GM12878 (cell line): Measurements from ENCODE around the gene AGAP1. TPM values are rescaled to one million over a fixed set of nuclear protein-coding genes. Genes with fewer than 3 reads are reported as not detected.

Experiments
- ATAC-seq: fragments of 200-7000 bp; cut with Tn5 transposase; 3 replicates; pipeline ENCODE4 v1.9.1; 2020; ENCODE audit warnings: mild to moderate bottlenecking, moderate library complexity
- BruUV-seq: library from RNA; stranded (reverse); fragments of 400-500 nt; replicated peaks from 2 replicates; lab custom pipeline; 2021; lab: Mats Ljungman, UMichigan
- CTCF ChIA-PET: fragments of 300-600 bp; sonication (Branson Sonifier 250); formaldehyde crosslinking; extraction: SDS; loops from one replicate; lab custom pipeline; 2021; ENCODE audit warnings: inconsistent platforms; lab: Yijun Ruan, JAX
- POLR2A ChIA-PET: fragments of 350-600 bp; formaldehyde crosslinking; extraction: SDS; loops from one replicate; lab custom pipeline; 2021; ENCODE audit warnings: inconsistent platforms; lab: Charles Lee
- RAD21 ChIA-PET: fragments of 300-600 bp; sonication (Branson Sonifier 250); formaldehyde crosslinking; loops from one replicate; lab custom pipeline; 2023; ENCODE audit warnings: antibody characterized with exemption; ENCODE audit not compliant: unreplicated experiment; lab: Charles Lee
- SMC1A ChIA-PET: fragments of 300-600 bp; sonication (Branson Sonifier 250); formaldehyde crosslinking; loops from one replicate; lab custom pipeline; 2023; ENCODE audit not compliant: unreplicated experiment, uncharacterized antibody; lab: Charles Lee
- DNase-seq: peaks from one replicate; pipeline ENCODE4 v3.0.0-alpha.2; 2011; ENCODE audit warnings: low read depth, low spot score
- FAIRE-seq: peaks from 3 replicates; lab custom pipeline; 2011; peaks lifted over from hg19 to GRCh38; lab: Jason Lieb, UNC
- H2AFZ ChIP-seq: 2 replicates; pipeline ENCODE4 v1.6.0; 2011; ENCODE audit warnings: low read depth, low read length, control low read depth; ENCODE audit not compliant: control insufficient read depth
- H3K27ac ChIP-seq: 2 replicates; pipeline ENCODE4 v1.5.1; 2011; ENCODE audit warnings: control low read depth; ENCODE audit not compliant: control insufficient read depth, insufficient read depth
- H3K27me3 ChIP-seq, 2 experiments: replicated peaks in 1 of 2; 2 replicates each; pipeline versions ENCODE4 v1.6.0 to v1.6.1; 2011; ENCODE audit warnings: low read length in 1 of 2; ENCODE audit not compliant: control insufficient read depth in 2 of 2, insufficient read depth in 2 of 2
- H3K36me3 ChIP-seq, 2 experiments: 2 replicates each; pipeline ENCODE4 v1.5.1; 2011; ENCODE audit warnings: low read length in 1 of 2; ENCODE audit not compliant: control insufficient read depth in 2 of 2, insufficient read depth in 2 of 2
- H3K4me1 ChIP-seq: 2 replicates; pipeline ENCODE4 v1.6.1; 2011; ENCODE audit warnings: mild to moderate bottlenecking, low read length, moderate library complexity, mixed read lengths; ENCODE audit not compliant: control insufficient read depth, insufficient read depth
- H3K4me2 ChIP-seq: 2 replicates; pipeline ENCODE4 v1.6.0; 2011; ENCODE audit warnings: control low read depth; ENCODE audit not compliant: control insufficient read depth, insufficient read depth
- H3K4me3 ChIP-seq: fragments of 200-600 bp; sonication (generic); 2 replicates; pipeline ENCODE4 v1.5.1; 2016
- H3K79me2 ChIP-seq: 2 replicates; pipeline ENCODE4 v1.6.0; 2011; ENCODE audit warnings: low read length; ENCODE audit not compliant: control insufficient read depth, insufficient read depth
- H3K9ac ChIP-seq: 2 replicates; pipeline ENCODE4 v1.8.0; 2011; ENCODE audit warnings: low read length, control low read depth, mixed read lengths; ENCODE audit not compliant: control insufficient read depth, insufficient read depth
- H3K9me3 ChIP-seq: replicated peaks from 3 replicates; pipeline ENCODE4 v1.5.1; 2011; ENCODE audit warnings: mild to moderate bottlenecking, low read length; ENCODE audit not compliant: control insufficient read depth, insufficient read depth
- H4K20me1 ChIP-seq: 2 replicates; pipeline ENCODE4 v1.6.0; 2011; ENCODE audit not compliant: control insufficient read depth, insufficient read depth
- ATF3 ChIP-seq: IDR thresholded peaks from 2 replicates; pipeline ENCODE4 v1.6.1; 2011; ENCODE audit warnings: low read depth, mild to moderate bottlenecking, low read length, moderate library complexity, borderline replicate concordance; ENCODE audit errors: extremely low read depth
- ATF7 ChIP-seq: fragments of 450-650 bp; IDR thresholded peaks from 2 replicates; pipeline ENCODE4 v1.6.1; 2016; ENCODE audit warnings: low read depth, mild to moderate bottlenecking
- CBX3 ChIP-seq: fragments of 200-600 bp; sonication (generic); IDR thresholded peaks from 2 replicates; pipeline ENCODE4 v1.6.1; 2016; ENCODE audit warnings: low read depth, borderline replicate concordance
- CHD2 ChIP-seq: IDR thresholded peaks from 2 replicates; pipeline ENCODE4 v1.6.1; 2011; ENCODE audit warnings: low read depth, low read length, improper control_type of control experiment, borderline replicate concordance
- CREB1 ChIP-seq: IDR thresholded peaks from 2 replicates; pipeline ENCODE4 v1.6.1; 2012; ENCODE audit warnings: low read depth, mild to moderate bottlenecking, inconsistent platforms
- DPF2 ChIP-seq: fragments of 450-650 bp; IDR thresholded peaks from 2 replicates; pipeline ENCODE4 v1.6.1; 2017; ENCODE audit warnings: mild to moderate bottlenecking
- FOS ChIP-seq: IDR thresholded peaks from 3 replicates; pipeline ENCODE4 v1.6.1; 2011; ENCODE audit warnings: borderline replicate concordance; ENCODE audit not compliant: insufficient read length; ENCODE audit errors: extremely low read depth
- FOXM1 ChIP-seq: IDR thresholded peaks from 2 replicates; pipeline ENCODE4 v1.6.1; 2012; ENCODE audit warnings: low read depth, mild to moderate bottlenecking, inconsistent platforms, low read length, moderate library complexity
- MEF2B ChIP-seq: fragments of 450-650 bp; IDR thresholded peaks from 2 replicates; pipeline ENCODE4 v1.6.1; 2018; ENCODE audit warnings: mild to moderate bottlenecking, moderate library complexity; ENCODE audit not compliant: partially characterized antibody, poor library complexity, severe bottlenecking
- MYB ChIP-seq: fragments of 150-350 bp; IDR thresholded peaks from 2 replicates; pipeline ENCODE4 v1.6.1; 2014; ENCODE audit warnings: mild to moderate bottlenecking, low read depth, low read length, borderline replicate concordance
- POU2F2 ChIP-seq: IDR thresholded peaks from 3 replicates; pipeline ENCODE4 v1.6.1; 2011; ENCODE audit warnings: low read depth, mild to moderate bottlenecking, low read length, borderline replicate concordance
- RCOR1 ChIP-seq: conservative IDR thresholded peaks from 2 replicates; pipeline ENCODE4 v1.6.1; 2012; ENCODE audit warnings: low read depth, low read length, improper control_type of control experiment
- RELB ChIP-seq: fragments of 450-650 bp; IDR thresholded peaks from 2 replicates; pipeline ENCODE4 v1.6.1; 2017; ENCODE audit warnings: low read depth, mild to moderate bottlenecking, moderate library complexity
- SIX5 ChIP-seq: IDR thresholded peaks from 2 replicates; pipeline ENCODE4 v1.6.1; 2011; ENCODE audit warnings: mild to moderate bottlenecking, low read depth, low read length, moderate library complexity; ENCODE audit not compliant: severe bottlenecking
- SKIL ChIP-seq: fragments of 450-650 bp; IDR thresholded peaks from 2 replicates; pipeline ENCODE4 v1.6.1; 2017; ENCODE audit warnings: mild to moderate bottlenecking, low read depth, inconsistent platforms; ENCODE audit not compliant: poor library complexity, severe bottlenecking
- SMAD1 ChIP-seq: fragments of 450-650 bp; IDR thresholded peaks from 2 replicates; pipeline ENCODE4 v1.6.1; 2018; ENCODE audit warnings: mild to moderate bottlenecking, low read depth; ENCODE audit not compliant: partially characterized antibody
- SUPT20H ChIP-seq: IDR thresholded peaks from 2 replicates; pipeline ENCODE4 v1.6.1; 2011; ENCODE audit warnings: low read depth, mild to moderate bottlenecking, low read length, moderate library complexity, borderline replicate concordance; ENCODE audit not compliant: control insufficient read depth
- TBL1XR1 ChIP-seq: IDR thresholded peaks from 2 replicates; pipeline ENCODE4 v1.6.1; 2012; ENCODE audit warnings: low read depth, low read length, improper control_type of control experiment
- WGBS: methylation state at CpG from one replicate; pipeline ENCODE4 v1.1.6; 2016; ENCODE audit warnings: low lambda C conversion rate; ENCODE audit not compliant: insufficient replicate concordance, insufficient coverage; ENCODE audit errors: missing lambda C conversion rate; 5-methylcytosine and 5-hydroxymethylcytosine counted together
- in situ Hi-C: fragments of 300-500 bp; cut with MboI; formaldehyde crosslinking; loops from 9 replicates; pipeline ENCODE4 v1.14.3; 2018; ENCODE audit warnings: mixed read lengths
- intact Hi-C: fragments of 100-400 bp; cut with micrococcal nuclease; formaldehyde crosslinking; loops from one replicate; pipeline ENCODE4 v1.14.2; 2022; ENCODE audit not compliant: unreplicated experiment
- polyA plus RNA-seq, 11 experiments: library from polyadenylated mRNA; depleted of rRNA in 4 of 11; unstranded in 6 of 11; stranded (reverse) in 5 of 11; fragments of >200 nt; fragmentation: Nextera tagmentation in 4 of 11; fragmentation: Illumina TruSeq in 1 of 11; extraction: Ambion mirVana in 4 of 11; extraction: Trizol in 1 of 11; gene quantifications; 1 replicate in 1 of 11; 2 replicates in 10 of 11; pipeline versions ENCODE4 v1.2.1 to v1.2.3, GENCODE V29; 2011 to 2016; ENCODE audit warnings: inconsistent platforms in 2 of 11, missing spikeins in 2 of 11, low read depth in 1 of 11
- total RNA-seq, 4 experiments: library from RNA; depleted of rRNA in 3 of 4; stranded (reverse); fragments of >200 nt in 3 of 4; fragmentation: Illumina TruSeq in 1 of 4; extraction: Trizol in 1 of 4; gene quantifications; 2 replicates each; pipeline versions ENCODE4 v1.2.1 to v1.2.3, GENCODE V29; 2013 to 2021

The AGAP1 gene
- total and polyA plus RNA-seq, 10 of the 15 experiments (the other 5 are each of a cell fraction or from before 2014, with no cell fraction given), result 0.05 to 0.15 (median 0.06) TPM; not detected in 7

- Histone ChIP-seq H3K4me2 (no peak overlapping the region), H3K9ac (no peak overlapping the region), H3K27ac (no peak overlapping the region)
- CTCF ChIA-PET, result interaction anchor here (1.1 kb wide), 1 partner anchor 107 kb away, joined by 4 read pairs; no protein-coding TSS in a partner anchor
- 46% methylated on average over 12 of the region's 12 CpGs for WGBS
- SMC1A ChIA-PET, result no interaction called here
- no peak for TF ChIP-seq ATF7
- no peak for TF ChIP-seq TBL1XR1
- no peak for TF ChIP-seq CBX3
- TF ChIP-seq SKIL, result no peak
- TF ChIP-seq POU2F2, result no peak
- TF ChIP-seq FOS, result no peak
- TF ChIP-seq FOXM1, result no peak
- no peak for TF ChIP-seq MYB
- TF ChIP-seq CREB1, result no peak
- no peak for TF ChIP-seq RCOR1
- TF ChIP-seq SMAD1, result no peak
- no peak for TF ChIP-seq CHD2
- TF ChIP-seq MEF2B, result no peak
- no peak for TF ChIP-seq DPF2
- no peak for TF ChIP-seq ATF3
- TF ChIP-seq SUPT20H, result no peak
- TF ChIP-seq RELB, result no peak
- no peak for TF ChIP-seq SIX5
- TF ChIP-seq, all 136 proteins: peak for 0
- RAD21 ChIA-PET, result no interaction called here
- no peaks in the 10 kb centered on the region for H3K79me2 ChIP-seq
- in situ Hi-C loops (no loop called here), intact Hi-C loops (no loop called here)
- no peaks in the 10 kb centered on the region for H3K9me3 ChIP-seq
- no peak for ATAC-seq
- no peaks in the 10 kb centered on the region for H3K36me3 ChIP-seq
- POLR2A ChIA-PET, result no interaction called here
- H4K20me1 ChIP-seq, result no peaks in the 10 kb centered on the region
- no peak for FAIRE-seq
- H3K27me3 ChIP-seq, result no peaks in the 10 kb centered on the region
- no peak for DNase-seq
- no TSS peak for BruUV-seq
- H3K4me3 ChIP-seq, result no peak overlapping the region
- H3K4me1 ChIP-seq, result no peaks in the 10 kb centered on the region
- H2AFZ ChIP-seq, result no peak overlapping the region
Observed at GRCh38 chr2:235638541-235639427, 144.9 kb downstream of the AGAP1 start.
